Activated CD8-positive, alpha-beta T cell treated with anti-CD3 and anti-CD28 coated beads for 36 hours (primary cell): ENCODE results near the gene CD164L2. TPM values are rescaled to one million over a fixed set of nuclear protein-coding genes. Genes with fewer than 3 reads are reported as not detected.
"Not testable (repeated sequence)": the region's sequence is repeated elsewhere in the genome, so short reads cannot be mapped to it uniquely, and the experiment has no call there.

ENCODE experiments used
- ATAC-seq: fragments of 200-7000 bp; cut with Tn5 transposase; one replicate; pipeline ENCODE4 v1.10.0; 2021; ENCODE audit warnings: mild to moderate bottlenecking, moderate library complexity
- CTCF ChIA-PET: fragments of 350-600 bp; sonication (Branson Sonifier 250); formaldehyde crosslinking; loops from one replicate; lab custom pipeline; 2021; ENCODE audit warnings: antibody characterized with exemption; lab: Charles Lee
- POLR2A ChIA-PET: fragments of 350-600 bp; sonication (Branson Sonifier 250); formaldehyde crosslinking; loops from one replicate; lab custom pipeline; 2021; ENCODE audit warnings: antibody characterized with exemption; lab: Charles Lee
- DNase-seq: peaks from one replicate; pipeline ENCODE4 v3.0.0-alpha.2; 2020
- H3K27ac Mint-ChIP-seq: one replicate; pipeline ENCODE4 v1.8.0; 2021; ENCODE audit warnings: mild to moderate bottlenecking, mixed read lengths
- H3K27me3 Mint-ChIP-seq: one replicate; pipeline ENCODE4 v1.8.0; 2021; ENCODE audit warnings: mixed read lengths
- H3K36me3 Mint-ChIP-seq: one replicate; pipeline ENCODE4 v1.8.0; 2021; ENCODE audit warnings: low read depth, mixed read lengths
- H3K4me1 Mint-ChIP-seq: one replicate; pipeline ENCODE4 v1.8.0; 2021; ENCODE audit warnings: low read depth, mixed read lengths
- H3K4me3 Mint-ChIP-seq: one replicate; pipeline ENCODE4 v1.8.0; 2021; ENCODE audit warnings: mild to moderate bottlenecking, moderate library complexity, mixed read lengths
- H3K9me3 Mint-ChIP-seq: one replicate; pipeline ENCODE4 v1.8.0; 2021; ENCODE audit warnings: mixed read lengths
- CTCF ChIP-seq: fragments of 200-600 bp; IDR thresholded peaks from one replicate; pipeline ENCODE4 v1.8.0; 2022; ENCODE audit warnings: antibody characterized with exemption, mild to moderate bottlenecking
- intact Hi-C: fragments of 100-400 bp; cut with micrococcal nuclease; formaldehyde crosslinking; loops from one replicate; pipeline ENCODE4 v1.10.0; 2022
- total RNA-seq, 2 experiments: library from RNA; stranded (reverse); gene quantifications; one replicate each; pipeline ENCODE4 v1.2.3, GENCODE V29; 2021

Gene CD164L2
- total RNA-seq, 2 experiments from 2014 or later = not detected

GRCh38 chr1:27406362-27406680 is 23.2 kb upstream of the CD164L2 start:
- no peak for TF ChIP-seq CTCF
- H3K36me3 Mint-ChIP-seq = peaks cover 10% of the 10 kb centered on the region
- ChIA-PET CTCF (interaction anchor here (1.4 to 2.9 kb wide), 2 partner anchors 11 to 256 kb away, joined by 5 to 13 read pairs; no protein-coding TSS in a partner anchor), POLR2A (no interaction called here)
- H3K9me3 Mint-ChIP-seq = no peaks in the 10 kb centered on the region
- DNase-seq = no peak
- no peak for ATAC-seq
- H3K4me3 Mint-ChIP-seq = no peak overlapping the region
- no peaks in the 10 kb centered on the region for H3K27me3 Mint-ChIP-seq
- intact Hi-C loops = no loop called here
- H3K4me1 Mint-ChIP-seq = peaks cover 28% of the 10 kb centered on the region
- H3K27ac Mint-ChIP-seq = peak overlapping the region; percentile 1

- ChIA-PET CTCF (interaction anchor here (1.2 to 2.9 kb wide), 4 partner anchors 10 to 257 kb away, joined by 3 to 13 read pairs (median 4); no protein-coding TSS in a partner anchor), POLR2A (interaction anchor here (1.1 kb wide), 1 partner anchor 9 kb away, joined by 3 read pairs; no protein-coding TSS in a partner anchor)
- H3K27me3 Mint-ChIP-seq, ATAC-seq, H3K4me3 Mint-ChIP-seq, intact Hi-C loops, DNase-seq, H3K9me3 Mint-ChIP-seq, H3K36me3 Mint-ChIP-seq: not testable (repeated sequence)
- Mint-ChIP-seq H3K27ac (peak overlapping the region; percentile 1), H3K4me1 (peaks cover 24% of the 10 kb centered on the region)
Measured at GRCh38 chr1:27405598-27406361, 22.6 kb upstream of the CD164L2 start.

GRCh38 chr1:27405074-27405473 is 21.9 kb upstream of the CD164L2 start:
- Mint-ChIP-seq H3K4me1 (peaks cover 24% of the 10 kb centered on the region), H3K27ac (no peak overlapping the region), H3K9me3 (no peaks in the 10 kb centered on the region), H3K4me3 (no peak overlapping the region), H3K36me3 (peaks cover 5% of the 10 kb centered on the region), H3K27me3 (no peaks in the 10 kb centered on the region)
- ChIA-PET CTCF (interaction anchor here (0.6 to 2.9 kb wide), 5 partner anchors 10 to 258 kb away, joined by 3 to 13 read pairs (median 3); no protein-coding TSS in a partner anchor), POLR2A (interaction anchor here (1.1 kb wide), 1 partner anchor 9 kb away, joined by 3 read pairs; no protein-coding TSS in a partner anchor)
- TF ChIP-seq CTCF = no peak
- ATAC-seq (no peak), DNase-seq (no peak)
- intact Hi-C loops = no loop called here

GRCh38 chr1:27403931-27404330 is 20.8 kb upstream of the CD164L2 start:
- POLR2A ChIA-PET = interaction anchor here (1.0 to 1.2 kb wide), 2 partner anchors 14 to 62 kb away, joined by 4 read pairs; partner anchors contain the start of gene SYTL1
- no peak for ATAC-seq
- peak overlapping the region; percentile 83 for H3K27ac Mint-ChIP-seq
- H3K36me3 Mint-ChIP-seq = peaks cover 3% of the 10 kb centered on the region
- no peaks in the 10 kb centered on the region for H3K27me3 Mint-ChIP-seq
- no peak for DNase-seq
- no peak overlapping the region for H3K4me3 Mint-ChIP-seq
- CTCF ChIA-PET = interaction anchor here (0.5 to 12.1 kb wide), 17 partner anchors 9 to 360 kb away, joined by 3 to 293 read pairs (median 5); partner anchors contain the start of genes AHDC1, SYTL1 and WASF2
- no peaks in the 10 kb centered on the region for H3K9me3 Mint-ChIP-seq
- intact Hi-C loops = no loop called here
- TF ChIP-seq CTCF = no peak
- peaks cover 24% of the 10 kb centered on the region for H3K4me1 Mint-ChIP-seq

GRCh38 chr1:27403065-27403726 is 20.1 kb upstream of the CD164L2 start:
- ChIA-PET CTCF (interaction anchor here (0.5 to 12.1 kb wide), 29 partner anchors 8 to 359 kb away, joined by 3 to 293 read pairs (median 4); partner anchors contain the start of genes AHDC1, SYTL1 and WASF2), POLR2A (interaction anchor here (0.8 to 1.2 kb wide), 4 partner anchors 14 to 155 kb away, joined by 3 to 4 read pairs (median 4); partner anchors contain the start of gene SYTL1)
- Mint-ChIP-seq H3K36me3 (no peaks in the 10 kb centered on the region), H3K9me3 (no peaks in the 10 kb centered on the region), H3K27ac (peak overlapping the region; percentile 83), H3K27me3 (no peaks in the 10 kb centered on the region), H3K4me1 (peaks cover 24% of the 10 kb centered on the region), H3K4me3 (peak overlapping the region; percentile 35)
- intact Hi-C loops = no loop called here
- peak; percentile 56 for TF ChIP-seq CTCF
- ATAC-seq (peak; percentile 83), DNase-seq (peak; percentile 75)
